ENCODE measurements around the gene LBHD2. TPM values are rescaled to one million over a fixed set of nuclear protein-coding genes. Genes with fewer than 3 reads are reported as not detected.

LBHD2 gene
- total and polyA plus RNA-seq, 2 of the 13 experiments (the other 11 are each of a cell fraction or from before 2014, with no cell fraction given) = 0.67 to 1.00 TPM

DNA sequence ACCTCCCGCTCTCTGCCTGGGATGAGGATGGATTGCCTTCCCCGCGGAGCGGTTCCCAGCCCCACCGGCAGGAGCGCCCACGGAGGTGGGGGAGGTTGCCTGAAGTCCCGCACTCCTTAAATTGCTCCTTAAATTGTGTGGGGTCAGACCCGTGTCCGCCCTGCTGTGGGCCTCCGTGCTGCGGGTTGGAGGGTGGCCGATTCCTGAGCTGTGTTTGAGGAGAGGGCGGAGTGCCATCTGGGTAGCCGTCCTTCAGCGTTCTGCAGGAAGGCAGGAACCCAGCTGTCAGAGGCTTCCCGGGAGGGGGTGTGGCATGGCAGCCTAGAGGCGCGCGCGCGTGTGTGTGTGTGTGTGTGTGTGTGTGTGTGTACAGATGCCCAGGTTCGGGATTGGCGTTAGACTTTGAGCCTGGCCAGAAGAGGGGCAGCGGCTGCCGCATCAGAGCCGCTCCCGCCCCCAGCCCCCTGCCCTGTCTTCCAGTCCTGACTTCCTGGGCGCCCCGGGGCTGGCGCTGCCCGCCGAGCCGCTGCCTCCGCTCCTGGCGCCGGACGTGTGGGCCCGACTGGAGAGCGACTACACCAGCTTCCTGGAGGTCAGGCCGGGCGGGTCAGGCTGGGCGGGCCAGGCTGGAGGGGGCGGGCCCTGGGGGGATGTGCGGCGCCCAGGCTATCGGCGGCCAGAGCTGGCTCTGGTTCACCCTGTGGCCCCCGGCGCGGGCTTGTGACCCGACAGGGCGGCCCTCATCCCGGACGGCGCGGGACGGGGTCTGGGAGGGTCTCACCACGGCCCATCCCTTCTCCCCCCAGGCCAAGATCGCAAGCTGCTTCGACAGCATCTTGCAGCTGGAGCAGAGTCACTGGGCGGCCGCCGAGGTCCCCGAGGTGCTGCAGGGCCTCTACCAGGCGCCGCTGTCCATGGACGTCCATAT is 19.7 kb downstream of the LBHD2 start (continued):
- TF ChIP-seq ZBTB40 (IDR thresholded peaks at IDR 0.05) = no peak
- TF ChIP-seq ZBTB40 (CRISPR knock-in tag; IDR thresholded peaks at IDR 0.05) = no peak
- TF ChIP-seq SOX6 (IDR thresholded peaks at IDR 0.05) = no peak
- TF ChIP-seq SOX6 (CRISPR knock-in tag; IDR thresholded peaks at IDR 0.05) = peak; percentile 77
- TF ChIP-seq HDAC2 (CRISPR knock-in tag; IDR thresholded peaks at IDR 0.05) = peak; percentile 9; the same call in 1 of the 2 replicates
- TF ChIP-seq, protein P1, sequence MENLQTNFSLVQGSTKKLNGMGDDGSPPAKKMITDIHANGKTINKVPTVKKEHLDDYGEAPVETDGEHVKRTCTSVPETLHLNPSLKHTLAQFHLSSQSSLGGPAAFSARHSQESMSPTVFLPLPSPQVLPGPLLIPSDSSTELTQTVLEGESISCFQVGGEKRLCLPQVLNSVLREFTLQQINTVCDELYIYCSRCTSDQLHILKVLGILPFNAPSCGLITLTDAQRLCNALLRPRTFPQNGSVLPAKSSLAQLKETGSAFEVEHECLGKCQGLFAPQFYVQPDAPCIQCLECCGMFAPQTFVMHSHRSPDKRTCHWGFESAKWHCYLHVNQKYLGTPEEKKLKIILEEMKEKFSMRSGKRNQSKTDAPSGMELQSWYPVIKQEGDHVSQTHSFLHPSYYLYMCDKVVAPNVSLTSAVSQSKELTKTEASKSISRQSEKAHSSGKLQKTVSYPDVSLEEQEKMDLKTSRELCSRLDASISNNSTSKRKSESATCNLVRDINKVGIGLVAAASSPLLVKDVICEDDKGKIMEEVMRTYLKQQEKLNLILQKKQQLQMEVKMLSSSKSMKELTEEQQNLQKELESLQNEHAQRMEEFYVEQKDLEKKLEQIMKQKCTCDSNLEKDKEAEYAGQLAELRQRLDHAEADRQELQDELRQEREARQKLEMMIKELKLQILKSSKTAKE (CRISPR knock-in tag; IDR thresholded peaks at IDR 0.05; ENCODE audit: borderline replicate concordance) = peak; percentile 76; the same call in 1 of the 2 replicates
- TF ChIP-seq, protein P2, sequence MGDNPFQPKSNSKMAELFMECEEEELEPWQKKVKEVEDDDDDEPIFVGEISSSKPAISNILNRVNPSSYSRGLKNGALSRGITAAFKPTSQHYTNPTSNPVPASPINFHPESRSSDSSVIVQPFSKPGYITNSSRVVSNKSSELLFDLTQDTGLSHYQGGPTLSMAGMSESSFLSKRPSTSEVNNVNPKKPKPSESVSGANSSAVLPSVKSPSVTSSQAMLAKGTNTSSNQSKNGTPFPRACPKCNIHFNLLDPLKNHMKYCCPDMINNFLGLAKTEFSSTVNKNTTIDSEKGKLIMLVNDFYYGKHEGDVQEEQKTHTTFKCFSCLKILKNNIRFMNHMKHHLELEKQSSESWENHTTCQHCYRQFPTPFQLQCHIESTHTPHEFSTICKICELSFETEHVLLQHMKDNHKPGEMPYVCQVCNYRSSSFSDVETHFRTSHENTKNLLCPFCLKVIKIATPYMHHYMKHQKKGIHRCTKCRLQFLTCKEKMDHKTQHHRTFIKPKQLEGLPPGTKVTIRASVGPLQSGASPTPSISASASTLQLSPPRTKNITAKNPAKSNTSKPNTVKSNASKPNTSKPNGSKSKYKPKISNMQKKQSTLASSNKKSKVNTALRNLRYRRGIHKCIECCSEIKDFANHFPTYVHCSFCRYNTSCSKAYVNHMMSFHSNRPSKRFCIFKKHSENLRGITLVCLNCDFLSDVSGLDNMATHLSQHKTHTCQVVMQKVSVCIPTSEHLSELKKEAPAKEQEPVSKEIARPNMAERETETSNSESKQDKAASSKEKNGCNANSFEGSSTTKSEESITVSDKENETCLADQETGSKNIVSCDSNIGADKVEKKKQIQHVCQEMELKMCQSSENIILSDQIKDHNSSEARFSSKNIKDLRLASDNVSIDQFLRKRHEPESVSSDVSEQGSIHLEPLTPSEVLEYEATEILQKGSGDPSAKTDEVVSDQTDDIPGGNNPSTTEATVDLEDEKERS (CRISPR knock-in tag; IDR thresholded peaks at IDR 0.05) = peak; percentile 50; the same call in 1 of the 2 replicates
